ENCODE data around the gene RUVBL1. TPM values are rescaled to one million over a fixed set of nuclear protein-coding genes. Genes with fewer than 3 reads are reported as not detected.
A peak's percentile ranks its signal among the peaks of the same experiment; 100 is the strongest.

The RUVBL1 gene
- total RNA-seq, 4 donors from 2014 or later: 9.7 to 38.4 (median 16.6) TPM

DNA sequence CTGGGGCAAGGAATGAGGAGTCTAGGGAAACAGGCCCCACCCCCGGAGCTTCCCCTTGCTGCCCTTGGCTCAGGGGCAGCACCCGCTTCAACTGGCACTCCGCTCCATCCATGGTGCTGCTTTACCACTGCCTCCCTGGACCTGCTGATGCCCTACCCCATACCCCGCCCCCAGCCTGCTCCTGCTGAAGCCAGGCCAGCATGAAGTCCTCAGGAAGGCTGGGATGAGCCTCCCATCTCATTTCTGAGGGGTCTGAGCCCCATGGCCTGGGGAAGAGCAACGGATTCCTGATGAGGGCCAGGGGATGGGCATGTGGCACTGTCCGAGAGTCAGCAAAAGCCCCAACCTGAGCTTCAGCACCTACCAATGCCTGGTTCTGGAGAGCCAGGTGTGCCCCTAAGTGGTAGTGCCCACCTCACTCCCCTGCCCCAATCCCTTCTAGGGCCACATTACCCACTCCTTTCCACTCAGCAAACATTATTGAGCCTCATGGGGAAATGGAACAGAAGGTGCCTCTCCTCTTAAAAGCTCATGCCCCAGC is 50.4 kb downstream of the RUVBL1 start:
- no peak for DNase-seq
- intact Hi-C loops (cut with DNase I; ENCODE audit: low total_unique reads): no loop called here
- Histone ChIP-seq H3K36me3 (no peaks in the 10 kb centered on the region), H3K4me1 (peaks cover 0 to 2% of the 10 kb centered on the region in 2 donors), H3K27me3 (no peaks in the 10 kb centered on the region), H3K27ac (peak overlapping the region in 1 of 2 donors; percentile 3), H3K9me3 (no peaks in the 10 kb centered on the region), H3K4me3 (no peak overlapping the region)
- TF ChIP-seq, protein P1, sequence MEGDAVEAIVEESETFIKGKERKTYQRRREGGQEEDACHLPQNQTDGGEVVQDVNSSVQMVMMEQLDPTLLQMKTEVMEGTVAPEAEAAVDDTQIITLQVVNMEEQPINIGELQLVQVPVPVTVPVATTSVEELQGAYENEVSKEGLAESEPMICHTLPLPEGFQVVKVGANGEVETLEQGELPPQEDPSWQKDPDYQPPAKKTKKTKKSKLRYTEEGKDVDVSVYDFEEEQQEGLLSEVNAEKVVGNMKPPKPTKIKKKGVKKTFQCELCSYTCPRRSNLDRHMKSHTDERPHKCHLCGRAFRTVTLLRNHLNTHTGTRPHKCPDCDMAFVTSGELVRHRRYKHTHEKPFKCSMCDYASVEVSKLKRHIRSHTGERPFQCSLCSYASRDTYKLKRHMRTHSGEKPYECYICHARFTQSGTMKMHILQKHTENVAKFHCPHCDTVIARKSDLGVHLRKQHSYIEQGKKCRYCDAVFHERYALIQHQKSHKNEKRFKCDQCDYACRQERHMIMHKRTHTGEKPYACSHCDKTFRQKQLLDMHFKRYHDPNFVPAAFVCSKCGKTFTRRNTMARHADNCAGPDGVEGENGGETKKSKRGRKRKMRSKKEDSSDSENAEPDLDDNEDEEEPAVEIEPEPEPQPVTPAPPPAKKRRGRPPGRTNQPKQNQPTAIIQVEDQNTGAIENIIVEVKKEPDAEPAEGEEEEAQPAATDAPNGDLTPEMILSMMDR (IDR thresholded peaks at IDR 0.05): no peak
- TF ChIP-seq POLR2A (IDR thresholded peaks at IDR 0.05): no peak

DNA sequence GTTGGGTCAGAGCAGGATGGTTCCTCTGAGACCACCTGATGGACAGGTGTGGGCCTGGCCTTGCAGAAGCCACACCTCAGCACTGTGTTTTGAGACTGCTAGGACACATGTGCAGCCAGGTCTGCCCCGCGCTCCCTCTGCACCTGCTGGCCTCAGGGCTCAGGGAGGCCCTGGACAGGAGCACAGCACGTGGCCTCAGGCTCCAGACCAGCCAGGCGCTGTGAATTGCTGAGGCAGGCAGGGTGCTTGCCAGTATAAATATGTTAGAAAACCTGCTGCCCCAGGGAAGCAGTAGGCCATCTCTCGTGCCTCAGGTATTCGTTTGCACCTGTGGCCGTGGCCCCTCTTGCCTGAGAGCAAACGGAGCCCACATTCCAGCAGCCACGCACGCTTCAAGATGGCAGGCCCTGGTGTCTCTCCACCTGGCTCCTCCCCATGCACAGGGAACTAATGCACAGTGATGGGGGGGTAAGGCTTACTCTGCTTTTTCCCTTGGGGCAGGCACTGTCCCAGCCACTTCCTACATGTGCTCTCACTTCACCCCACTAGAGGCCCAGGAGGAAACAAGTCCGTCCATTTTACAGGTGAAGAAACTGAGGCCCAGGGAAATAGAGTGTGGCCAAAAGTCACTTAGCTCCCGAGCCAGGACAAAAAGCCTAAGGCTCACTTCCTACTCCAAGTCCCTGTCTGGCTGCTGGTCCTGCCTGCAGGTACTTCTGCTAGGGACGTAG is 51.0 kb downstream of the RUVBL1 start:
- H3K27ac ChIP-seq: no peak overlapping the region
- no peaks in the 10 kb centered on the region for H3K27me3 ChIP-seq
- H3K9me3 ChIP-seq: no peaks in the 10 kb centered on the region
- H3K4me3 ChIP-seq: no peak overlapping the region
- DNase-seq: no peak
- TF ChIP-seq POLR2A (IDR thresholded peaks at IDR 0.05): no peak
- TF ChIP-seq, protein P1 (IDR thresholded peaks at IDR 0.05): no peak
- H3K36me3 ChIP-seq: no peaks in the 10 kb centered on the region
- H3K4me1 ChIP-seq: peaks cover 0 to 2% of the 10 kb centered on the region in 2 donors
- intact Hi-C loops (cut with DNase I; ENCODE audit: low total_unique reads): no loop called here

DNA sequence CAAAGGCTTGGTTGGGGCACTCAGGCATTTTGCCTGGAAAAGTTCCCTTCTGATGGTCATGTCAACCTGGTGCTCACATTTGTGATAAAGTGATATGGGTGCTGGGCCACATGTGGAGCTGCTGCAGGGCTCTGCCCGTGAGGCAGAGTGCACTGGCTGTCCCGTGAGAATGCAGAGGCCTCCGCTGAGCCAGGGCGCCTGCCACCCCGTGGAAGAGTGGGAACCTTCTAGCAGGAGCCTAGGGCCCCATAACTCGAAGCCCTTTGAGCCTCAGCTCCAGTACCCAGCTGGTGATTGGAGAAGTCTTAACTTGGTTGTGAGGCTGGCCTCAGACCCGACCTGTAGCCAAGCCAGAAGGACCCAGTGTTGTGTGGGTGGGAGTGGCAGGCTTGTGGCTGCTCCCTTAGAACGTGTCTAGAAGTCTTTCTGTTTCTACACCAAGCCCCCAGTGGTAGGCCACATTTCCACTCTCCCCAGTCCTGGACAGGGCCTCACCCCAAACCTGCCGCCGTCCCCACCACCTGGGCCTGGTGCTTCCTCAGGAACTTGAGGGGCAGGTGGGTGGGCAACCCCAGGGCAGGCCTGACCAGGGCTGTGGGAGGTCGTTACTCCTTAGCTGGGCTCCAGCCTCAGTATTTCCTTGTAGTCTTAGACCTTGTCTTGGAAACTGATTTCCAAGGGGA is 51.7 kb downstream of the RUVBL1 start:
- Histone ChIP-seq H3K36me3 (no peaks in the 10 kb centered on the region), H3K27ac (no peak overlapping the region), H3K4me1 (peaks cover 0 to 2% of the 10 kb centered on the region in 2 donors), H3K27me3 (no peaks in the 10 kb centered on the region), H3K9me3 (no peaks in the 10 kb centered on the region), H3K4me3 (no peak overlapping the region)
- intact Hi-C loops (cut with DNase I; ENCODE audit: low total_unique reads): no loop called here
- no peak for DNase-seq
- TF ChIP-seq, protein P1 (IDR thresholded peaks at IDR 0.05): no peak
- TF ChIP-seq POLR2A (IDR thresholded peaks at IDR 0.05): no peak

DNA sequence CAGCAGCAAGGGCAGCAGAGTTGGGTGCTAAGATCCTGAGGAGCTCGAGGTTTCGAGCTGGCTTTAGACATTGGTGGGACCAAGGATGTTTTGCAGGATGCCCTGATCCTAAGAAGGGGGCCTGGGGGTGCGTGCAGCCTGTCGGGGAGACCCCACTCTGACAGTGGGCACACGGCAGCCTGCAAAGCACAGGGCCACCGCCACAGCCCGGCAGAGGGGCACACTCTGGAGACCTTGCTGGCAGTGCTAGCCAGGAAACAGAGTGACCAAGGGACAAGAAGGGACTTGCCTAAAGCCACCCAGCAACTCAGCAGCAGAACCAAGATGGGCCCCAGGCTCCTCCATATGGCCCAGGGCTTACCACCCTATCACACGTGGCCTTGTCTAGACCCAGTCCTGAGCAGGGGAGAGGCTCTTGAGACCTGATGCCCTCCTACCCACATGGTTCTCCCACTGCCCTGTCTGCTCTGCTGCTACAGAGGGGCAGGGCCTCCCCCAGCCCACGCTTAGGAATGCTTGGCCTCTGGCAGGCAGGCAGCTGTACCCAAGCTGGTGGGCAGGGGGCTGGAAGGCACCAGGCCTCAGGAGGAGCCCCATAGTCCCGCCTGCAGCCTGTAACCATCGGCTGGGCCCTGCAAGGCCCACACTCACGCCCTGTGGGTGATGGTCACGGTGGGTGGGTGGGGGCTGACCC is 52.6 kb downstream of the RUVBL1 start:
- Histone ChIP-seq H3K27ac (no peak overlapping the region), H3K36me3 (no peaks in the 10 kb centered on the region), H3K4me1 (no peaks in the 10 kb centered on the region), H3K9me3 (no peaks in the 10 kb centered on the region), H3K4me3 (no peak overlapping the region), H3K27me3 (no peaks in the 10 kb centered on the region)
- TF ChIP-seq, protein P1 (IDR thresholded peaks at IDR 0.05): no peak
- DNase-seq: no peak
- intact Hi-C loops (cut with DNase I; ENCODE audit: low total_unique reads): no loop called here

Measured in uterus (tissue), 4 donors.